GM21526 (cell line): ENCODE data around the gene TSC22D3.
"Not testable (repeated sequence)": the region's sequence is repeated elsewhere in the genome, so short reads cannot be mapped to it uniquely, and the experiment has no call there.

ENCODE experiments used
- ATAC-seq: cut with Tn5 transposase; IDR thresholded peaks from one replicate; pipeline ENCODE4 v1.9.1; 2021; ENCODE audit warnings: moderate library complexity; ENCODE audit not compliant: unreplicated experiment, low FRiP score

TSC22D3 gene

DNA sequence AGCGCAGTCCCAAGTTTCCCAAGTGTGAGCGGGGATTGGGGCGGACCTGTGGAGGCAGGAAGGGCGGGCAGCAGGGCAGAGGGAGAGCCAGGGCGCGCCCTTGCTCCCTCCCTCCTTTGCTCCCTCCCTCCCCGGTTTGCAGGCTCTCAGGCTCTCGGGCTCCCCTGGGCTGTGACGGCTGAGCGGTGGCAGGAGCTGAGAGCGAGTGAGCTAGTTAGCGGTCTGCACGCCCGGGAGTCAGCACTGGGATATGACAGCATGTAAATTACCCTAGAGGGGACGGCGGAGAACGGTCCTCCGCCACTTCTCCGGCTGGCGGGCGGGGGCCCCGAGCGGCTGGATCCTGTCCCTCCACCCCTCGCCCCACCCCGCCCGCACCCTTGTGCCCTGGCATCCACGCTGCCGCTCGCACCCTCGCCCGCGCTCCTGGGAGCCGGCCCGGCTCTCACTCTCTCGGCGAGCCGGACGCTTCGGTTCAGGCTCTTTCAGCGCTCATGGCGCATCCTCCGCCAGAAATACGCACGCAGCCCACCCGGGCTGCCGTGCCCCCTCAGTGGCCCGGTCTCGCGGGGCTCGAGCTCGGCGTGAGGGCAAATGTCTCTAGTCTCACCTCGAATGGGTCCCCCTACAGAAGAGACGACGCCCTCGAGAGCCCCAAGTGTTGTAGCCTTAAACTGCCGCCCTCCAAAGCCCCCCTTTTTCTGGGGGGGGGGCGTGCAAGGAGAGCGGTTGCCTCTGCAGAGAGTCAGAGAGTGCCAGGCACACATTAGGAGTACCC is at the start of gene TSC22D3:
Gene TSC22D3 (minus strand): TSS at position 54 of the 778 bp plus-strand sequence. CDS start 368 bp downstream, outside the sequence.
- peak; percentile 74 for ATAC-seq

GRCh38 chrX:107823456-107823855 is 47.9 kb upstream of the TSC22D3 start:
- ATAC-seq, result no peak

DNA sequence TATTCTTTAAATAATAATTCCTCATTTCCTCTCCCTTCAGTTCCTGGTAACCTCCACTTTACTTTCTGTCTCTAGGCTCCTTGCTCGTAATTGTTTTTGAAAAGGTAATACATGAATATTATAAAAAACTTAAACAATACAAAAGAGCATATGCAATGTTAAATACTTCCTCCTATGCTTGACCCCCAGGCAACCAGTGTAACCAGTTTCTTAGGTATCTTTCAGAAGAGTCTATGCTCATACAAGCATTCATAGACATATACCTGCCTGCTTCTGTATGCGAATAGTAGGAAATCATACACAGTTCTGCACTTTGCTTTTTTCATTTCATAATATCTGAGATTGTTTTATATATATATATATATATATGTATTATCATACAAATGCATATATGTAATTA is 47.5 kb upstream of the TSC22D3 start:
- ATAC-seq, result no peak

GRCh38 chrX:107818900-107819521 is 43.4 kb upstream of the TSC22D3 start:
- ATAC-seq, result no peak

- not testable (repeated sequence) for ATAC-seq
These were observed 34.5 kb upstream of the TSC22D3 start for GRCh38 chrX:107810053-107810452.

DNA sequence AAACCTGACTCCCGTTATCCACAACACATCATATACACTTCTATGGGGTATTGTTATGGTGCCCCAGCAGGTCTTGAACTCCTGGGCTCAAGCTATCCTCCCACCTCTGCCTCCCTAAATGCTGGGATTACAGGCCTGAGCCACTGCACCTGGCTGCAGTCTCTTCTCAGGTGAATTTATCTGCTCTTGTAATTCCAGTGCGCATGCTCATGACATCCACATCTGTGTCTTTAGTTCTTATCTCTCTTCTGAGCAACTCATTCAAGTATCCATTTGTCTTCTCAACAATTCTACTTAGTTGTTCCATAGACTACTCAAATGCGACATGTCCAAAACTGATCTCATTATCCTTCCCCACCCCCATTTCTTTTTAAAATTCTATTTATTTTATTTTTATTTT is 29.6 kb upstream of the TSC22D3 start:
- ATAC-seq, result no peak

- ATAC-seq, result no peak
These were observed 28.8 kb upstream of the TSC22D3 start for GRCh38 chrX:107804427-107804826.

DNA sequence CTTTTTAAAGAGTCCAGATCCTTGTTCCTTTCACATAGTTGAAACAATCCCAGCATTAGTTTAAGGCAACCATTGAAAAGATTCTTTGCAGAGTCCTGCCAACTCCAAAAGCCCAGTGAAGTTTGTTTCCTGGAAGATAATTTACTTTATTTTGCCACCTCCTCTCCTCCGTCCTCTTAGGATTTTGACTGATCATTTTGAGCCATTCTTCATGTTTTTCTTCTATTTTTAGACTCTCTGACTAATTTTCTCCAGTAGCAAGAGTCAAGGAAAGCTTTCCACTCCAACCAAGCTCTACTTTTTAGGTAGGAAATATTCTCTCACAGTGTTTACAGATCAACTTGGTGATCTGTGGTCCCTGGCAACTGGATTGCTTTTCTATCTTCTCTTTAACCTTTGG is 12.2 kb upstream of the TSC22D3 start:
- ATAC-seq, result no peak

DNA sequence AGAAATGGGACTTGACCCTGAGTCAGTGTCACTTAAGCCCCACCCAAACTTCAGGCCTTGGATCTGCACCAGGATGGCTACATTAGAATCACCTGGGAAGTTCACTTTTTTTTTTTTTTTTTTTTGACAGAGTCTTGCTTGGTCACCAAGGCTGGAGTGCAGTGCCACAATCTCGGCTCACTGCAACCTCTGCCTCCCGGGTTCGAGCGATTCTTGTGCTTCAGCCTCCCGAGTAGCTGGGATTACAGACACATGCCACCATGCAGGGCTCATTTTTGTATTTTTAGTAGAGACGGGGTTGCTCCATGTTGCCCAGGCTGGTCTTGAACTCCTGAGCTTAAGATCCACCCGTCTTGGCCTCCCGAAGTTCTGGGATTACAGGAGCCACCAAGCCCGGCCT is 4.9 kb upstream of the TSC22D3 start:
- no peak for ATAC-seq

DNA sequence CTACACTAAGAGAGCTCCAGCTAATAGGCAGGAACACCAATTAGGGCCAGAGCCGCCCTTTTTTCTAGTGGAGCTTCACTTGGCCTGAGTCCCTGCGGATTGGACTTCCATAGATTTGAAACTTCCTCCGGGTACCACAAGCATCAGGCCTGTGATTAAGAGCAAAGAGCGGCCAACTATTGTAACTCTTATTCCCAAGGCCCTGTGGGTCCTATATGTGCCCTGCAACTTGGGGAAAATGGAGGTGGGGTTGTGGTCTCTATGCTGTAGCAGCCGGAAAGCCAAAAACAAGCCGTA is 1.9 kb upstream of the TSC22D3 start, which contains the start of gene NCBP2L:
Gene NCBP2L (plus strand): TSS at position 198 of the 297 bp plus-strand sequence. CDS start 16,488 bp downstream, outside the sequence.
- no peak for ATAC-seq

DNA sequence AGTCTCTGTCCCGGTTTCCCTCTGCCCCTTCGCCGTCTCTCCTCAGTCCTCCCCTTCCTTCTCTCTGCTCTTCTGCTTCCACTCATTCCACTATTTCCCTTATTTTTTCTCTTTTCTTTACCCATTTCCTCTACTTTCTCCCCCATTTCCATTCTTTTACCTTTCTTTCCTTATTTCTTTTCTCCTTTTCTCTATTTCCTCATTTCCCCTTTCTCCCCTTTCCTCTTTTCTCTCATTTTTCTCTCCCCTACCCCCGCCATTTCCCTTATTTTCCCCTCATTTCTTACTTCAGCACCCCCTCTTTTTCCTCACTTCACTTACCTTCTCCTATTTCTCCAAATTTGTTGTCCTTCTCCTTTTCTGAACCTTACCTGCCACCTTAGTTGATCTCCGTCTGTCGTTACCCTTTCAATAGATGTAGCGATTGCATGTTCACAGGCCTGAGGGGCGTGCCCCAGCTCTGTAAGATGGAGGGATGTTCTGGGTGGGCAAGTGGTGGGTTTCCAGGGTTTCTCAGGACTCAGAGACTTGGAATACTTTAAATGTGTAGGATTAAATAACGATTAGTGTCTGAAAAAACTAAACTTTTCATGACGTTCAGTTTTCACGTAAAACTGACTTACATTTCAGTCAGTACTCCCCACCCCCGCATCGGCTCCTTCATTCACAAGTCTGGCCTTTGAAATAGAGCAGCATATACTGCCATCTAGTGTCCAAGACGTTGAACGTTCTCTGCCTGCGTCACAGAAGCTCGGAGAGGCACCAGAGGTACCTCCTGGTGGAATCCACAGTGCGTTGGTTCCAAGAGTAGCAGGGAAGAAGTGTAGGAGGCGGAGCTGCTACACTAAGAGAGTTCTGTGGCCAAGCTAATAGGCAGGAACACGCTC is 1.3 kb upstream of the TSC22D3 start:
- ATAC-seq, result peak; percentile 85

GRCh38 chrX:107775000-107775733 is 420 bp downstream of the TSC22D3 start:
- peak; percentile 23 for ATAC-seq

DNA sequence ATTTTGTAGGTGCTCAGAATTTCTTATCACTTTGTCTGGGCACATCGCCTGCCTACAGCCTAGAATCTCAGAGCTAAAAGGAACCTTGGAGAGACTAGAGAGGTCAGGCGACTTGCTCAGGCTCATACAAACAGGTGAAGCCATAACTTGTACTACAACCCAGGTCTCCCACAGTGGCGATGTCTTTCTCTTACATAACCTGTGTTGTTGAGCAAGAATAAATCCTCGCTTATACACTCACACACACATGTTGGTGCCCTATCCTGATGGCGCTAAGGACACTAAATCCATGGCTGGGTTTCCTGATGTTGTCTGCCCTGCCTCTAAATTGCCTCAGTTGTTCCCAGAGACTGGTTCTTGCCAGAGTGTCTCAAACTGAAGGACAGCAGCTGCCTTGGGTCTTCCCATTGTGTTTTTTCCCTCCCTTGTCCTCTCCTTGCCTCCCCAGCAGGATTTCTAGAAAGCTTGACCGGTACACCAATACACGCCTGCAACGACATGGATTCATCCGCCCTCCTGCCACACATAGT is 1.6 kb downstream of the TSC22D3 start:
- ATAC-seq, result no peak

DNA sequence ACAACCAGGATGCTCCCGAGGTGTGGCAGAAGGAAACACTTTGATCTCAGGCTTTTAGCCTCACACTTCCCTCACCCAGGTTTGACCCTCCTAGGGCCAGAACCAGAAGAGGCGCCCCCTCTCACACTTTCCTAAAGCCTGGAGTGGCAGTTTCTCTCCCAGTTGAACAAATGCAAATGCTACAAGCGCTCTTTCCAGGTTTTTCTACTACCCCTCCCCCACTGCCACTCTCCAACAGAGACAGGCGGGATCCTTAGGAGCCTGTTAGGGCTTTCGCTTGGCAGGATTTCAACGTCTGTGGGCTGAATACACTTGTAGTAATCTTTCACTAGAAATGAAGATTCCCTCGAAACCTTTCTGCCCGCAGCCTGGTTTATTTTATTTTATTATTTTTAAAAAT is 2.4 kb downstream of the TSC22D3 start:
- ATAC-seq, result no peak

DNA sequence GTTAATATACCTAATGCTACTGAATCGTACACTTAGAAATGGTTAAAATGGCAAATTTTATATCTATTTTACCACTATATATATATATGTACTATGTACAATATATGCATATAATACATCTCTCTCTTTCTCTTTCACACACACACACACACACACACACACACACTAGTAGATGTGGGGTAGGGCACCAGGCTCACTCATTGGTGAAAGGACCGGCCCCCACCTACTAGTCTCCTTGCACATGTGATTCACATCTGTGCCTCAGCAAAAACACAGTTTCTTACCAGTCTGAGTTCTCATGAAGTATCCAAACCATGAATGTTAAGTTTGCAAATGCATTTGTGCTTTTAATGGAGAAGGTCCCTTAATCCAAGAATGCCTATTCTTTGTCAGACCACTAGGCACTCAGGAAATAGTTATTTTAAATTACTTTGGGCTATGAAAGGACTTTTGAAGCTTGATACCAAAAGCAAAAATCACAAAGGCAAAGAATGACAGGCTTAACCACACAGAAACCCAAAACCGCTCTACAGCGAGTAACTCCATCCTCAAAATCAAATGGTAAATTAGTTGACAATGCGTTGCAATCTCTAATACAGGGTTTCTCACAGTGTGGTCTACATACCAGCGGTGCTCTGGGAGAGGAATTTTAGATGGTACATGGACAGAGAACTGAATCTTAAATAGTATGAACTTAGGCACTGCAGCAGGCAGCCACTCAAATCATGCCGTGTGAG is 5.8 kb downstream of the TSC22D3 start:
- ATAC-seq, result no peak

GRCh38 chrX:107768051-107768450 is 7.5 kb downstream of the TSC22D3 start:
- ATAC-seq, result no peak

- ATAC-seq, result no peak
These were observed 9.0 kb downstream of the TSC22D3 start for GRCh38 chrX:107766470-107767150.

DNA sequence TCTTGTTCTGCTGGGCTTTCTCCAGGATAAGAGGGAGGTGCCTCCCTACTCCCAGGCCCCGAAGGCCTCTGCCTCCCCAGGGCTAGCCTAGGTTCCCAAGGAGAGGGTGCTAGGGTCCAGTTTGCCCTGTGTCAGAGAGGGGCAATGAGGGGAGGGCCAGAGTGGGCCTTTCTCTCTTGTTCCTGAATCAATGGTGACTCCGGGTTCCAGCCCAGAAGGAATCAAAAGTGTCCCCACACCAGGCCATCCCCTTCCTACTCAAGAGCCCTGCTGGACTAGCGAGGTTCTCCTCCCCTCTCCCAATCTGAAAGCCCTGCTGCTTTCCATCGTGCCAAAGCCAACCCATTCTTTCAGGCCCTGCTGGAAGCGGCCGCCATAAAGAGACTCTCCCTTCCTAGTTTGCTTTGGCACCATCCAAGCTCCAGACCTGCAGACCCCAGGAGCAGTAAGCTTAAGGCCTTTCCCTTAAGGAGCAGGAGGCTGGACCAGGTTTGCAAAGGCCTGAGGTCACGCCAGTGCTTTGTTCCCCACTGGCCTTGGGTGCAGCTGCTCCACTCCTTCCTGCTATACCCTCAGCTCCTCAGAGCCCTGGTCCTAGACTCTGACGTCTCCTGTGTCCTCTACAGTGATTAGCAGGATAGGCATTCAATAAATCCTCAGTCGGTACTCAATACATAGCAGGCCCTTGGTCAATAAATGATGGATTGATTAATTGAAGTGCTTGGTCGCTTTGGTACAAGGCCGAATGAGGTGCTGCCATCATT is 10.6 kb downstream of the TSC22D3 start:
- ATAC-seq, result no peak
